Stimulated activated CD8-positive, alpha-beta memory T cell treated with anti-CD3 and anti-CD28 coated beads, Interleukin-2, amount 100 ng/mL, for 48 hours (primary cell): ENCODE measurements around the gene IL27RA.
"Not testable (repeated sequence)": the region's sequence is repeated elsewhere in the genome, so short reads cannot be mapped to it uniquely, and the experiment has no call there.

Source experiments
- DNase-seq, 2 donors: peaks; one replicate each; pipeline ENCODE4 v3.0.0-alpha.2; 2020; ENCODE audit warnings: low read depth in 2 of 2

IL27RA gene

GRCh38 chr19:13999085-13999484 is 32.5 kb upstream of the IL27RA start:
- DNase-seq: no peak

- DNase-seq: no peak
Observed at GRCh38 chr19:14000691-14001375, 30.7 kb upstream of the IL27RA start.

GRCh38 chr19:14002571-14003250 is 28.9 kb upstream of the IL27RA start:
- DNase-seq: no peak

GRCh38 chr19:14003251-14004055 is 28.1 kb upstream of the IL27RA start:
- no peak for DNase-seq

- DNase-seq: no peak
Observed at GRCh38 chr19:14004619-14005348, 26.8 kb upstream of the IL27RA start.

- peak; percentile 87 to 94 for DNase-seq
Observed at GRCh38 chr19:14005349-14006084, 26.0 kb upstream of the IL27RA start.

- peak; percentile 100 for DNase-seq
Observed at GRCh38 chr19:14006085-14006765, 25.3 kb upstream of the IL27RA start, which contains the start of gene RFX1. RFX1 (minus strand) TSS chr19:14006320; CDS start chr19:13993843, 12,477 bp downstream.

- DNase-seq: peak; percentile 69 to 72
Observed at GRCh38 chr19:14006766-14007562, 24.6 kb upstream of the IL27RA start.

DNA sequence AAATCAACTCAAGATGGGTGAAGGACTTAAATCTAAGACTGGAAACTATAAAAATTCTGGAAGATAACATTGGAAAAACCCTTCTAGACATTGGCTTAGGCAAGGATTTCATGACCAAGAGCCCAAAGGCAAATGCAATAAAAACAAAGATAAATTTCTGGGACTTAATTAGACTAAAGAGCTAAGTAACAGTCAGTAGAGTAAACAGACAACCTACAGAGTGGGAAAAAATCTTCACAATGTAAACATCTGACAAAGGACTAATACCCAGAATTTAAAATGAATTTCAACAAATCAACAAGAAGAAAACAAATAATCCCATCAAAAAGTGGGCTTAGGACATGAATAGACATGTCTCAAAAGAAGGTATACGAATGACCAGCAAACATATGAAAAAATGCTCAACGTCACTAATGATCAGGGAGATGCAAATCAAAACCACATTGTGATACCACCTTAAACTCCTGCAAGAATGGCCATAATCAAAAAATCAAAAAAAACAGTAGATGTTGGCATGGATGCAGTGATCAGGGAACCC is 19.1 kb upstream of the IL27RA start:
- DNase-seq: no peak

DNA sequence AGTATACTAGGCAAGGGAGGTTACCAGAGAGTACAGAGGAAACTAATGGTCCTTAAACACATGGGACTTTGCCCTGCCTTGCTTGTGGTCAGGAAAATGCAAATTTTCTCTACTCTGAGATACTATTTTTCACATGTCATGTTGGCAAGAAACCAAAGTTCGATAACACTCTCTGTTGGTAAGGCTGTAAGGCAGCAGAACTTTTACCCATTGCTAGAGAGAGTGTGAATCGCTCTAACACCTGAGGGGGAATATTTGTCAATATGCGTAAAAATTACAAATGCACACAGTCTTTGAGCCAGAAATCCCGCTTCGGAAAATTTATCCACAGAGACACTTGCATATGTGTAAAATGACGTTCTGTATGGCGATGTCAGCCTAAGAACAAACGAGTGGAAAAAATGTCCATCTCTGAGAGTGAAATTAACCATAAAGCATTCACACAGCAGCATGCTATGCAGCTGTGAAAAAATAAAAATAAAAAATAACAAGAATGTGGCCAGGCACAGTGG is 16.0 kb upstream of the IL27RA start:
- DNase-seq: no peak

DNA sequence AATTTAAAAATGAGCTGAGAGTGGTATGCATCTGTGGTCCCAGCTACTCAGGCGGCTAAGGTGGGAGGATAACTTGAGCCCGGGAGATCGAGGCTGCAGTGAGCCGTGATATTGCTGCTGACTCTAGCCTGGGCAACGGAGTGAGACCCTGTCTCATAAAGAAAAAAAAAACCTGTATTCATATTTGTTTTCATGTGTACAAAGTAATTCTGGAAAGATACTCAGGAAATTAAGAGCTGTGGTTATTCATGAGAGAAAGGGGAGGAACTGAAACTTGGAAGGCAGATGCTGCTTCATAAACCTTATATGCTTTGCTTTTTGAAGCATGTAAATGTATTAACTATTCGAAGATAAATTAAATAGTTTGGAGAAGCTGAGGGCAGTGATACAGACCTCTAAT is 12.5 kb upstream of the IL27RA start:
- no peak for DNase-seq

- not testable (repeated sequence) for DNase-seq
Observed at GRCh38 chr19:14019739-14020138, 11.8 kb upstream of the IL27RA start.

- no peak for DNase-seq
Observed at GRCh38 chr19:14021474-14021873, 10.1 kb upstream of the IL27RA start.

- DNase-seq: no peak
Observed at GRCh38 chr19:14022469-14022868, 9.1 kb upstream of the IL27RA start.

DNA sequence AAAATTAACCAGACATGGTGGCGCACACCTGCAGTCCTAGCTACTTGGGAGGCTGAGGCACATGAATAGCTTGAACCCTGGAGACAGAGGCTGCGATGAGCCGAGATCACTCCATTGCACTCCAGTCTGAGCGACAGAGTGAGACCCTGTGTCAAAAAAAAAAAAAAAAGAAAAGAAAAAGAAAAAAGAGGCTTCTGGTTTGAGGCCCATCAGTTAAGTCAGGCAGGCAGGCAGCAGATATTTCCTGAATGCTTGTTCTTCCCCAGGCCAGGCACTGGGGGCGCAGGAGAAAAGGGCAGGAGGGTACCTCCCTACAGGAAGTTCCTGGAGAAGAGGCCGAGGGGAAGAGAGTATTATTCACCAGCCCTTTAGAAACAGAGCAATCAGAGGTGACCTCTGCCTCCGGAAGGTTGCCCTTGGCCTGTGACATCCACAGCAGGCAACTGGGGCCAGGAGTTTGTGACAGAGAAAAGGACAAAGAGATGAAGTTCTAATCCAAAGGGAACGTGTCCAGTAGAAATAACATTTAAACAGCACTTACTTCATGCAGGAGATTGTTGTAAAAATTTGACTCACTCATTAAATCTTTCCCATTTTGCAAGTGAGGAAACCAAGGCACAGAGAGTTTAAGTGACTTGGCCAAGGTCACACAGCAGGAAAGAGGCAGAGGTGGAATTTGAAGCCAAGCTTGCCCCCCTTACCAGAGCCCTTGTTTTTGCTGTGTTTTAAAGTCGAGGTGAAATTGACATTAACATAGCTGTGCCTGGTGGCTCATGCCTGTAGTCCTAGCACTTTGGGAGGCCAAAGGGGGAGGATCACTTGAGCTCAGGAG is 7.9 kb upstream of the IL27RA start:
- no peak for DNase-seq

- DNase-seq: not testable (repeated sequence)
Observed at GRCh38 chr19:14026652-14027192, 4.8 kb upstream of the IL27RA start.

DNA sequence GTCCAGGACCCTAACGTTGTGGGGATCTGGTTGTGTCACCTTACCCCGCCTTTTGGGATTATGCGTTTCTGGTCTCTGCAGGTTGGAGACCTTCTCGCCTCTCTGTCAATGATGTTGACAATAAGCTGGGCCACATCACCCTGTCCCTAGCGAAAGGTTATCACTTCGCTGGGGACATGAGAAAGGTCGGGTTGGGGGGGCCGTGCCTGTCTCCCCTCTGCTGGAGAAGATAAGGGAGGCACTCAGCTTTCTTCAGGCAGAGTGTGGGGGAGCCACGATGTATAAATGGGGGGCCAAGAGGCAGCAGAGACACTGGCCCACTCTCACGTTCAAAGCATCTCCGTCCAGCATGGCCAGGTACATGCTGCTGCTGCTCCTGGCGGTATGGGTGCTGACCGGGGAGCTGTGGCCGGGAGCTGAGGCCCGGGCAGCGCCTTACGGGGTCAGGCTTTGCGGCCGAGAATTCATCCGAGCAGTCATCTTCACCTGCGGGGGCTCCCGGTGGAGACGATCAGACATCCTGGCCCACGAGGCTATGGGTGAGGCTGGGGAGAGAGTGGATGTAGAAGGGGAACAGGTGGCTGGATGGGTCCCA is 3.6 kb upstream of the IL27RA start, which contains the start of gene RLN3:
Gene RLN3 (plus strand): TSS at position 293 of the 595 bp plus-strand sequence. CDS start 57 bp downstream, at position 350.
- DNase-seq: no peak
